ENCODE results near the gene TFEB.

The TFEB gene

DNA sequence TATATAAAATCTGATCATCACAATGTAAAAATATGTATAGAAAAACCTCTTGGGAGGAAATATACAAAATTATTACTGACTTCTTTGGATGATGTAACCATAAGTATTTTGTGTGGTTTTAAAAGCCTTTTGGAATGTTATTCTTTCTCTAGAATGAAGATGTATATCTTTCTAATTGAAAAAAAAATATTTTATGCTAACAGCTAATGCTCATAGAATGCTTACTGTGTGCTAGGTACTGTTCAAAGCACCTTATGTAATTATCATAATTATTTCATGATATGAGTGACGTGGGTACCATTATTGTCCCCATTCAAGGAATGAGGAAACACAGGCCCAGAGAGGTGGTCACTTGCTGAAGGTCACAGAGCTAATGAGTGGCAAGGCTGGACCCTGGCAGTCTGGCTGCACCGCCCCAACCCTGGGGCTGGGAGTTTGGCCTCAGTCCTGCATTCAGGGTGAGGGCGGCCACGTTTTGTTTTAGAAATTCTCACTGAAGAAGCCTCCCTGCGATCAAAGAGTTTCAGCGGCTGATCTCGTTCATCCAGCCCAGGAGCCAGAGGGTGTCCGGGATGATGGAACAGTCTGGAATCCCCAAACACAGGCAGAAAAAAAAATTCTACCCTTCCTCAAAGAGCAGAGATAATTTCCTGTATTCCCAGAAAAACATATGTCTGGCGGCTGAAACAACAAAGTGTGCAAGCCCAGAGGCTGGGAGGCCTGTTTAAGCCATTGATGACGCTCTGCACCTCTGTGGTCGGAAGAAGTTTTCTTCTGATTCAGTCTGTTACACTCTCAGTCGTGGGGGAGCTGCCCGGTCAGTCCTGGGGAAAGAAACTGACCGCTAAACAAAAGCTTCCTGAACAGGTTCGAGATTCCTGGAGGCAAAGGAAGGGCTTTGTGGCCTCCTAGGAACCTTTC lies 37.3 kb downstream of the TFEB start:
- H3K4me3 ChIP-seq (ENCODE audit: low read depth in 1 of 2, low read length in 2 of 2), result no peak overlapping the region
- no peaks in the 10 kb centered on the region for H3K36me3 ChIP-seq (ENCODE audit: insufficient read depth, low read length)
- no peaks in the 10 kb centered on the region for H3K27me3 ChIP-seq (ENCODE audit: control insufficient read depth in 1 of 2, insufficient read depth in 2 of 2, low read length in 2 of 2)
- H3K4me1 ChIP-seq (ENCODE audit: insufficient read depth, low read length), result peaks cover 24% of the 10 kb centered on the region
- H3K9ac ChIP-seq (ENCODE audit: low read length), result no peak overlapping the region
- no peaks in the 10 kb centered on the region for H3K9me3 ChIP-seq (ENCODE audit: low read length)
- H3K27ac ChIP-seq (ENCODE audit: low read depth, low read length), result peak overlapping the region; percentile 7

GRCh38 chr6:41696788-41697187 lies 38.6 kb downstream of the TFEB start:
- Histone ChIP-seq H3K4me1 (ENCODE audit: insufficient read depth, low read length) (peaks cover 21% of the 10 kb centered on the region), H3K9me3 (ENCODE audit: low read length) (no peaks in the 10 kb centered on the region), H3K27me3 (ENCODE audit: control insufficient read depth in 1 of 2, insufficient read depth in 2 of 2, low read length in 2 of 2) (no peaks in the 10 kb centered on the region), H3K27ac (ENCODE audit: low read depth, low read length) (no peak overlapping the region), H3K36me3 (ENCODE audit: insufficient read depth, low read length) (no peaks in the 10 kb centered on the region), H3K9ac (ENCODE audit: low read length) (no peak overlapping the region), H3K4me3 (ENCODE audit: low read depth in 1 of 2, low read length in 2 of 2) (no peak overlapping the region)

GRCh38 chr6:41695825-41696224 lies 39.6 kb downstream of the TFEB start:
- no peaks in the 10 kb centered on the region for H3K9me3 ChIP-seq (ENCODE audit: low read length)
- no peak overlapping the region for H3K9ac ChIP-seq (ENCODE audit: low read length)
- H3K27me3 ChIP-seq (ENCODE audit: control insufficient read depth in 1 of 2, insufficient read depth in 2 of 2, low read length in 2 of 2), result no peaks in the 10 kb centered on the region
- no peak overlapping the region for H3K27ac ChIP-seq (ENCODE audit: low read depth, low read length)
- H3K36me3 ChIP-seq (ENCODE audit: insufficient read depth, low read length), result peaks cover under 1% of the 10 kb centered on the region
- H3K4me1 ChIP-seq (ENCODE audit: insufficient read depth, low read length), result peaks cover 21% of the 10 kb centered on the region
- H3K4me3 ChIP-seq (ENCODE audit: low read depth in 1 of 2, low read length in 2 of 2), result no peak overlapping the region

GRCh38 chr6:41694815-41695526 lies 40.4 kb downstream of the TFEB start:
- Histone ChIP-seq H3K9ac (ENCODE audit: low read length) (no peak overlapping the region), H3K4me3 (ENCODE audit: low read depth in 1 of 2, low read length in 2 of 2) (no peak overlapping the region), H3K4me1 (ENCODE audit: insufficient read depth, low read length) (peaks cover 21% of the 10 kb centered on the region), H3K27ac (ENCODE audit: low read depth, low read length) (no peak overlapping the region), H3K36me3 (ENCODE audit: insufficient read depth, low read length) (peaks cover 7% of the 10 kb centered on the region), H3K9me3 (ENCODE audit: low read length) (no peaks in the 10 kb centered on the region), H3K27me3 (ENCODE audit: control insufficient read depth in 1 of 2, insufficient read depth in 2 of 2, low read length in 2 of 2) (no peaks in the 10 kb centered on the region)

DNA sequence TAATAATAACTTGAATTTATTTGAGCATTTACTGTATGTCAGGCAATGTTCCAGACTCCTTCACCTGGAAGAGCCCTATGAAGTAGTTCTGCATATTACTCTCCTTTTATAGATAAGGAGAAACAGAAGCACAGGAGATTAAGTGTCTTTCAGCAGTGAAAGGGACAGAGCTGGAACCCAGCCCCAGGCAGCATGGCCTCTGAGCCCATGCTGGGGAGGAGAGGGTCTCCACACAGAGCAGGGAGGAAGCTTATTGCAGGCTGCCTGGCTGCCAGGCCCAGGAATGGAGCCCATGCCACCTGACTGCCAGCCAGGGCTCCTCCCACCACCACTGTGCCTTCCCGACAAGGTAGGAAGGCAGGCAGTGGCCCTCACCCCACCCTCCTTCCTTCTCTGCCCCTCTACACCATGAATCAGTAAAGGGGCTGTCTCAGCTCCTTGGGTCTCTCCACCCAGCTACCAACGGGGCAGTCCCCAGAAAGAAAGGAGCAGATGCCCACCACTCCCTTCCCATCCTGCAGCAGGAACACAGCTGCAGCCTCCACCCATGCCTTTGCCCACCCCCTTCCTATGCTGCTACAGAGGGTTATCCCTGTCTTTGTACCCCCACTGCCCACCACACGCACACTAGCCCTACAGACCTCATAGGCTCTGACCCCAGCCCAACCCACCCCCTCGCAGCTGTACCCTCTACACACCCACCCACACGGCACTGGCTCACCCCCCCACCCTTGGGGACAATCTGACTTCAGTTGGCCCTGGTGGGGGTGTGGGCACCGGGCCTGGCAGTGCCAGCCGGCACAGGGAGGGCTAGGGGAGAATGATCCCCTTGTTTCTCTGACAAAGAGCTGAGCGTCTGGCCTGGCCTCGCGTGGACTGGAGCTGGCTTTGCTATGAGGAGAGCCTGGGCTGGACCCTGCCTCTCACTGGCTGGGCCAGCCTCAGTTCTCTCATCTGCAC lies 41.8 kb downstream of the TFEB start:
- Histone ChIP-seq H3K4me1 (ENCODE audit: insufficient read depth, low read length) (peaks cover 12% of the 10 kb centered on the region), H3K27ac (ENCODE audit: low read depth, low read length) (no peak overlapping the region), H3K4me3 (ENCODE audit: low read depth in 1 of 2, low read length in 2 of 2) (no peak overlapping the region), H3K9me3 (ENCODE audit: low read length) (no peaks in the 10 kb centered on the region), H3K9ac (ENCODE audit: low read length) (no peak overlapping the region), H3K36me3 (ENCODE audit: insufficient read depth, low read length) (peaks cover 17% of the 10 kb centered on the region), H3K27me3 (ENCODE audit: control insufficient read depth in 1 of 2, insufficient read depth in 2 of 2, low read length in 2 of 2) (no peaks in the 10 kb centered on the region)

- H3K27me3 ChIP-seq (ENCODE audit: control insufficient read depth in 1 of 2, insufficient read depth in 2 of 2, low read length in 2 of 2), result no peaks in the 10 kb centered on the region
- H3K27ac ChIP-seq (ENCODE audit: low read depth, low read length), result no peak overlapping the region
- peaks cover 11% of the 10 kb centered on the region for H3K4me1 ChIP-seq (ENCODE audit: insufficient read depth, low read length)
- peaks cover 25% of the 10 kb centered on the region for H3K36me3 ChIP-seq (ENCODE audit: insufficient read depth, low read length)
- no peak overlapping the region for H3K4me3 ChIP-seq (ENCODE audit: low read depth in 1 of 2, low read length in 2 of 2)
- H3K9me3 ChIP-seq (ENCODE audit: low read length), result no peaks in the 10 kb centered on the region
- H3K9ac ChIP-seq (ENCODE audit: low read length), result no peak overlapping the region
Measured at GRCh38 chr6:41692730-41693129, 42.7 kb downstream of the TFEB start.

GRCh38 chr6:41692080-41692675 lies 43.2 kb downstream of the TFEB start:
- no peak overlapping the region for H3K27ac ChIP-seq (ENCODE audit: low read depth, low read length)
- H3K9ac ChIP-seq (ENCODE audit: low read length), result no peak overlapping the region
- no peaks in the 10 kb centered on the region for H3K9me3 ChIP-seq (ENCODE audit: low read length)
- no peaks in the 10 kb centered on the region for H3K27me3 ChIP-seq (ENCODE audit: control insufficient read depth in 1 of 2, insufficient read depth in 2 of 2, low read length in 2 of 2)
- H3K4me3 ChIP-seq (ENCODE audit: low read depth in 1 of 2, low read length in 2 of 2), result no peak overlapping the region
- H3K36me3 ChIP-seq (ENCODE audit: insufficient read depth, low read length), result peaks cover 31% of the 10 kb centered on the region
- H3K4me1 ChIP-seq (ENCODE audit: insufficient read depth, low read length), result peaks cover 11% of the 10 kb centered on the region

DNA sequence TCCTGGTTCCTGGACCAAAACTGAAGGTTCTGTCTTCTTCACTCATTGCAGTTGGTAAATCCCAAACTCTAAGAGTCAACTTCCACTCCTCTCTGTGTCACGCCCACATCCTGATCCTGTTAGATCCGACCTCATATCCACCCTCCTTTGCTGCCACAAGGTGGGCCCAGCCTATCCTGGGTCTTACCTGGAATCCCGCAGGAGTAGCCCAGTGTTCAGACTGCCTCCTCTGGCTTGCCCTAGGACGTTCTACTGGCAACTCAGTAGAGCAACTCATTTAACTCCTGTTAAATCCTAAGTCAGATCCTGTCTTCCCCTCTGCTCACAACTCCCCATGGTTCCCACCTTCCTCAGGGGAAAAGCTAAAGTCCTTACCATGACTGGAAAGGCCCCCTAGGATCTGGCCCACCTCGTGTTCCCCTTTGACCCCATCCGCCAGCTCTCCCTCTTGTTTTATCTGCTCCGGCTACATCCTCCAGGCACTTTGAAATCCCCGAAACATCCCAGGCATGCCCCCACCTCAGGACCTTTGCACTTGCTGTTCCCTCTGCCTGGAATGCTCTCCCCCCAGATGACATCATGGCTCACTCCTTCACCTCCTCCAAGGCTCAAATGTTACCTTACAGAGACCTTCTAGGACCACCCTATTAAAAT lies 43.9 kb downstream of the TFEB start:
- Histone ChIP-seq H3K4me1 (ENCODE audit: insufficient read depth, low read length) (peaks cover 11% of the 10 kb centered on the region), H3K27ac (ENCODE audit: low read depth, low read length) (no peak overlapping the region), H3K27me3 (ENCODE audit: control insufficient read depth in 1 of 2, insufficient read depth in 2 of 2, low read length in 2 of 2) (no peaks in the 10 kb centered on the region), H3K9ac (ENCODE audit: low read length) (no peak overlapping the region), H3K36me3 (ENCODE audit: insufficient read depth, low read length) (peaks cover 37% of the 10 kb centered on the region), H3K9me3 (ENCODE audit: low read length) (no peaks in the 10 kb centered on the region), H3K4me3 (ENCODE audit: low read depth in 1 of 2, low read length in 2 of 2) (no peak overlapping the region)

GRCh38 chr6:41690541-41691330 lies 44.7 kb downstream of the TFEB start:
- Histone ChIP-seq H3K4me3 (ENCODE audit: low read depth in 1 of 2, low read length in 2 of 2) (no peak overlapping the region), H3K9ac (ENCODE audit: low read length) (no peak overlapping the region), H3K36me3 (ENCODE audit: insufficient read depth, low read length) (peaks cover 45% of the 10 kb centered on the region), H3K27ac (ENCODE audit: low read depth, low read length) (no peak overlapping the region), H3K9me3 (ENCODE audit: low read length) (no peaks in the 10 kb centered on the region), H3K27me3 (ENCODE audit: control insufficient read depth in 1 of 2, insufficient read depth in 2 of 2, low read length in 2 of 2) (no peaks in the 10 kb centered on the region), H3K4me1 (ENCODE audit: insufficient read depth, low read length) (peaks cover 11% of the 10 kb centered on the region)

All from muscle layer of colon (tissue), 2 donors.